Measurements from ENCODE around the gene GRM7. TPM values are rescaled to one million over a fixed set of nuclear protein-coding genes. Genes with fewer than 3 reads are reported as not detected.

GRM7 gene
- total RNA-seq, 1 experiment from 2014 or later, result not detected

GRCh38 chr3:7737263-7737662, 876.3 kb downstream of the GRM7 start:
- ChIA-PET POLR2A (ENCODE audit: low non-redundant PET) (no interaction called here), CTCF (no interaction called here)
- Histone ChIP-seq H3K4me1 (ENCODE audit: insufficient read depth, low read length, poor library complexity, severe bottlenecking) (no peaks in the 10 kb centered on the region), H3K4me3 (ENCODE audit: low read depth, low read length, poor library complexity, severe bottlenecking) (no peak overlapping the region), H3K36me3 (ENCODE audit: insufficient read depth, low read length, poor library complexity, severe bottlenecking) (no peaks in the 10 kb centered on the region), H3K9me3 (ENCODE audit: low read depth, low read length, poor library complexity, severe bottlenecking) (no peaks in the 10 kb centered on the region), H3K27ac (ENCODE audit: low read depth, low read length, poor library complexity, severe bottlenecking) (no peak overlapping the region), H3K27me3 (replicated peaks; ENCODE audit: insufficient read depth, low read depth, low read length, poor library complexity) (peaks cover 4% of the 10 kb centered on the region)
- intact Hi-C loops (cut with micrococcal nuclease; ENCODE audit: unreplicated experiment), result no loop called here
- no peak for TF ChIP-seq CTCF (conservative IDR thresholded peaks at IDR 0.05; ENCODE audit: low read depth, low read length)
- no peak for TF ChIP-seq EZH2 (IDR thresholded peaks at IDR 0.05; ENCODE audit: borderline replicate concordance, low read depth, low read length, poor library complexity, severe bottlenecking)
- DNase-seq (ENCODE audit: low spot score), result no peak
- BruUV-seq (replicated peaks), result no TSS peak

- no peaks in the 10 kb centered on the region for H3K4me1 ChIP-seq (ENCODE audit: insufficient read depth, low read length, poor library complexity, severe bottlenecking)
- intact Hi-C loops (cut with micrococcal nuclease; ENCODE audit: unreplicated experiment), result no loop called here
- DNase-seq (ENCODE audit: low spot score), result no peak
- ChIA-PET POLR2A (ENCODE audit: low non-redundant PET) (no interaction called here), CTCF (no interaction called here)
- no peaks in the 10 kb centered on the region for H3K36me3 ChIP-seq (ENCODE audit: insufficient read depth, low read length, poor library complexity, severe bottlenecking)
- H3K27me3 ChIP-seq (replicated peaks; ENCODE audit: insufficient read depth, low read depth, low read length, poor library complexity), result peaks cover 4% of the 10 kb centered on the region
- no TSS peak for BruUV-seq (replicated peaks)
- no peak overlapping the region for H3K27ac ChIP-seq (ENCODE audit: low read depth, low read length, poor library complexity, severe bottlenecking)
- no peak for TF ChIP-seq EZH2 (IDR thresholded peaks at IDR 0.05; ENCODE audit: borderline replicate concordance, low read depth, low read length, poor library complexity, severe bottlenecking)
- no peak for TF ChIP-seq CTCF (conservative IDR thresholded peaks at IDR 0.05; ENCODE audit: low read depth, low read length)
- no peaks in the 10 kb centered on the region for H3K9me3 ChIP-seq (ENCODE audit: low read depth, low read length, poor library complexity, severe bottlenecking)
- H3K4me3 ChIP-seq (ENCODE audit: low read depth, low read length, poor library complexity, severe bottlenecking), result no peak overlapping the region
Observed at GRCh38 chr3:7739754-7740153, 878.8 kb downstream of the GRM7 start.

GRCh38 chr3:7740458-7740857, 879.5 kb downstream of the GRM7 start:
- no peak overlapping the region for H3K4me3 ChIP-seq (ENCODE audit: low read depth, low read length, poor library complexity, severe bottlenecking)
- DNase-seq (ENCODE audit: low spot score), result no peak
- BruUV-seq (replicated peaks), result no TSS peak
- H3K27me3 ChIP-seq (replicated peaks; ENCODE audit: insufficient read depth, low read depth, low read length, poor library complexity), result peaks cover 4% of the 10 kb centered on the region
- no peaks in the 10 kb centered on the region for H3K9me3 ChIP-seq (ENCODE audit: low read depth, low read length, poor library complexity, severe bottlenecking)
- intact Hi-C loops (cut with micrococcal nuclease; ENCODE audit: unreplicated experiment), result no loop called here
- H3K4me1 ChIP-seq (ENCODE audit: insufficient read depth, low read length, poor library complexity, severe bottlenecking), result no peaks in the 10 kb centered on the region
- no peak for TF ChIP-seq EZH2 (IDR thresholded peaks at IDR 0.05; ENCODE audit: borderline replicate concordance, low read depth, low read length, poor library complexity, severe bottlenecking)
- no peak for TF ChIP-seq CTCF (conservative IDR thresholded peaks at IDR 0.05; ENCODE audit: low read depth, low read length)
- H3K36me3 ChIP-seq (ENCODE audit: insufficient read depth, low read length, poor library complexity, severe bottlenecking), result no peaks in the 10 kb centered on the region
- no peak overlapping the region for H3K27ac ChIP-seq (ENCODE audit: low read depth, low read length, poor library complexity, severe bottlenecking)
- ChIA-PET CTCF (no interaction called here), POLR2A (ENCODE audit: low non-redundant PET) (no interaction called here)

All from A673 (cell line).